WTC11 (cell line): ENCODE measurements around the gene AMIGO3. TPM values are rescaled to one million over a fixed set of nuclear protein-coding genes. Genes with fewer than 3 reads are reported as not detected.

ENCODE experiments used
- ATAC-seq: fragments of 200-7000 bp; cut with Tn5 transposase; 2 replicates; pipeline ENCODE4 v1.10.0; 2021; ENCODE audit warnings: mild to moderate bottlenecking, moderate library complexity
- CTCF ChIA-PET: fragments of 300-600 bp; sonication (Branson Sonifier 250); formaldehyde crosslinking; loops from one replicate; lab custom pipeline; 2021; ENCODE audit warnings: antibody characterized with exemption; lab: Charles Lee
- POLR2A ChIA-PET: fragments of 350-600 bp; sonication (Branson Sonifier 250); formaldehyde crosslinking; loops from one replicate; lab custom pipeline; 2021; ENCODE audit warnings: antibody characterized with exemption; lab: Charles Lee
- DNase-seq: peaks from one replicate; pipeline ENCODE4 v3.0.0; 2021; ENCODE audit warnings: low spot score
- H3K27ac Mint-ChIP-seq: 2 replicates; pipeline ENCODE4 v1.8.0; 2021; ENCODE audit warnings: mixed read lengths
- H3K27me3 Mint-ChIP-seq: 2 replicates; pipeline ENCODE4 v1.8.0; 2021; ENCODE audit warnings: low read depth, mild to moderate bottlenecking, moderate library complexity, mixed read lengths
- H3K36me3 Mint-ChIP-seq: 2 replicates; pipeline ENCODE4 v1.8.0; 2021; ENCODE audit warnings: mixed read lengths
- H3K4me1 Mint-ChIP-seq: 2 replicates; pipeline ENCODE4 v1.8.0; 2022; ENCODE audit warnings: mixed read lengths
- H3K4me3 Mint-ChIP-seq: 2 replicates; pipeline ENCODE4 v1.8.0; 2021; ENCODE audit warnings: mild to moderate bottlenecking, moderate library complexity, mixed read lengths
- H3K9me3 Mint-ChIP-seq: 2 replicates; pipeline ENCODE4 v1.8.0; 2021; ENCODE audit warnings: mixed read lengths
- ATF2 ChIP-seq: sonication (generic); formaldehyde crosslinking; IDR thresholded peaks from 2 replicates; pipeline ENCODE4 v1.8.1; 2022; ENCODE audit warnings: low read depth, missing genetic modification reagents, borderline replicate concordance
- CDX4 ChIP-seq: fragments of 250-450 bp; sonication (Bioruptor Pico); IDR thresholded peaks from 2 replicates; pipeline ENCODE4 v1.9.0; 2021; ENCODE audit warnings: moderate library complexity, mild to moderate bottlenecking, inconsistent platforms, borderline replicate concordance
- E2F4 ChIP-seq: sonication (generic); formaldehyde crosslinking; IDR thresholded peaks from 2 replicates; pipeline ENCODE4 v1.8.1; 2022; ENCODE audit warnings: low read depth, mild to moderate bottlenecking, moderate library complexity, missing genetic modification reagents, borderline replicate concordance
- ETV6 ChIP-seq: sonication (generic); formaldehyde crosslinking; IDR thresholded peaks from 2 replicates; pipeline ENCODE4 v1.8.1; 2022; ENCODE audit warnings: mild to moderate bottlenecking, missing genetic modification reagents
- GRHL2 ChIP-seq: fragments of 250-450 bp; sonication (Bioruptor Pico); IDR thresholded peaks from 2 replicates; pipeline ENCODE4 v1.8.0; 2022; ENCODE audit warnings: mild to moderate bottlenecking, moderate library complexity; ENCODE audit not compliant: insufficient replicate concordance, severe bottlenecking
- GTF2I ChIP-seq: fragments of 250-450 bp; sonication (Bioruptor Pico); conservative IDR thresholded peaks from 2 replicates; pipeline ENCODE4 v1.4.0; 2021; ENCODE audit warnings: mild to moderate bottlenecking
- HMGXB4 ChIP-seq: sonication (generic); formaldehyde crosslinking; IDR thresholded peaks from 2 replicates; pipeline ENCODE4 v1.8.1; 2023; ENCODE audit warnings: mild to moderate bottlenecking, moderate library complexity, missing genetic modification reagents
- IRF1 ChIP-seq: sonication (generic); formaldehyde crosslinking; IDR thresholded peaks from 2 replicates; pipeline ENCODE4 v1.8.0; 2023; ENCODE audit warnings: missing genetic modification reagents
- JUN ChIP-seq: sonication (generic); formaldehyde crosslinking; IDR thresholded peaks from 2 replicates; pipeline ENCODE4 v1.8.0; 2023; ENCODE audit warnings: mild to moderate bottlenecking, missing genetic modification reagents
- SP1 ChIP-seq: sonication (generic); formaldehyde crosslinking; conservative IDR thresholded peaks from 2 replicates; pipeline ENCODE4 v1.8.1; 2022; ENCODE audit warnings: missing genetic modification reagents
- TEAD1 ChIP-seq: sonication (generic); formaldehyde crosslinking; IDR thresholded peaks from 2 replicates; pipeline ENCODE4 v1.8.0; 2022; ENCODE audit warnings: mild to moderate bottlenecking, missing genetic modification reagents
- TEAD4 ChIP-seq: sonication (generic); formaldehyde crosslinking; IDR thresholded peaks from 2 replicates; pipeline ENCODE4 v1.8.0; 2022; ENCODE audit warnings: mild to moderate bottlenecking, missing genetic modification reagents
- TP53 ChIP-seq: sonication (generic); formaldehyde crosslinking; IDR thresholded peaks from 2 replicates; pipeline ENCODE4 v1.8.1; 2023; ENCODE audit warnings: mild to moderate bottlenecking, missing genetic modification reagents
- USF1 ChIP-seq: sonication (generic); formaldehyde crosslinking; IDR thresholded peaks from 2 replicates; pipeline ENCODE4 v1.8.0; 2022; ENCODE audit warnings: mild to moderate bottlenecking, missing genetic modification reagents
- USF2 ChIP-seq: sonication (generic); formaldehyde crosslinking; IDR thresholded peaks from 2 replicates; pipeline ENCODE4 v1.8.1; 2023; ENCODE audit warnings: mild to moderate bottlenecking, missing genetic modification reagents, moderate library complexity
- ZBTB21 ChIP-seq: sonication (generic); formaldehyde crosslinking; IDR thresholded peaks from 2 replicates; pipeline ENCODE4 v1.8.1; 2023; ENCODE audit warnings: mild to moderate bottlenecking, missing genetic modification reagents, borderline replicate concordance
- ZMAT4 ChIP-seq: fragments of 250-450 bp; sonication (Bioruptor Pico); IDR thresholded peaks from 2 replicates; pipeline ENCODE4 v1.9.0; 2021; ENCODE audit warnings: mild to moderate bottlenecking
- ZNF281 ChIP-seq: sonication (generic); formaldehyde crosslinking; IDR thresholded peaks from 2 replicates; pipeline ENCODE4 v1.8.0; 2023; ENCODE audit warnings: mild to moderate bottlenecking, missing genetic modification reagents
- ZNF423 ChIP-seq: fragments of 250-450 bp; sonication (Bioruptor Pico); IDR thresholded peaks from 2 replicates; pipeline ENCODE4 v2.1.2; 2022; ENCODE audit warnings: mild to moderate bottlenecking, moderate library complexity
- total RNA-seq: library from RNA; stranded (reverse); gene quantifications from 3 replicates; pipeline ENCODE4 v1.2.3, GENCODE V29; 2021

The AMIGO3 gene
- total RNA-seq, 1 experiment from 2014 or later, result 3.9 TPM

- POLR2A ChIA-PET, result no interaction called here
- no peak overlapping the region for H3K27ac Mint-ChIP-seq
- TF ChIP-seq USF1 (CRISPR knock-in tag) (no peak), GRHL2 (CRISPR knock-in tag) (no peak), ZNF281 (CRISPR knock-in tag) (no peak), GTF2I (CRISPR knock-in tag) (no peak), TEAD1 (CRISPR knock-in tag) (no peak), ETV6 (CRISPR knock-in tag) (no peak), USF2 (CRISPR knock-in tag) (no peak), ZBTB21 (no peak), IRF1 (CRISPR knock-in tag) (no peak), TP53 (CRISPR knock-in tag) (no peak), SP1 (CRISPR knock-in tag) (no peak), TEAD4 (CRISPR knock-in tag) (no peak), JUN (no peak), ZNF423 (CRISPR knock-in tag) (no peak), E2F4 (no peak), CDX4 (CRISPR knock-in tag) (no peak), HMGXB4 (no peak), ATF2 (CRISPR knock-in tag) (no peak), ZMAT4 (CRISPR knock-in tag) (no peak)
- H3K36me3 Mint-ChIP-seq, result no peaks in the 10 kb centered on the region; the same call in 1 of the 2 replicates
- no peaks in the 10 kb centered on the region for H3K4me1 Mint-ChIP-seq
- peak; percentile 34 for ATAC-seq
- DNase-seq, result peak; percentile 16
- no peaks in the 10 kb centered on the region for H3K9me3 Mint-ChIP-seq
- H3K27me3 Mint-ChIP-seq, result no peaks in the 10 kb centered on the region
- no peak overlapping the region for H3K4me3 Mint-ChIP-seq
- CTCF ChIA-PET, result interaction anchor here (0.6 to 3.3 kb wide), 4 partner anchors 11 to 173 kb away, joined by 3 to 49 read pairs (median 4); partner anchors contain the start of gene INKA1
Observed at GRCh38 chr3:49712631-49713317, 6.7 kb downstream of the AMIGO3 start.
